ENCODE data around the gene ARL8B.

DNA sequence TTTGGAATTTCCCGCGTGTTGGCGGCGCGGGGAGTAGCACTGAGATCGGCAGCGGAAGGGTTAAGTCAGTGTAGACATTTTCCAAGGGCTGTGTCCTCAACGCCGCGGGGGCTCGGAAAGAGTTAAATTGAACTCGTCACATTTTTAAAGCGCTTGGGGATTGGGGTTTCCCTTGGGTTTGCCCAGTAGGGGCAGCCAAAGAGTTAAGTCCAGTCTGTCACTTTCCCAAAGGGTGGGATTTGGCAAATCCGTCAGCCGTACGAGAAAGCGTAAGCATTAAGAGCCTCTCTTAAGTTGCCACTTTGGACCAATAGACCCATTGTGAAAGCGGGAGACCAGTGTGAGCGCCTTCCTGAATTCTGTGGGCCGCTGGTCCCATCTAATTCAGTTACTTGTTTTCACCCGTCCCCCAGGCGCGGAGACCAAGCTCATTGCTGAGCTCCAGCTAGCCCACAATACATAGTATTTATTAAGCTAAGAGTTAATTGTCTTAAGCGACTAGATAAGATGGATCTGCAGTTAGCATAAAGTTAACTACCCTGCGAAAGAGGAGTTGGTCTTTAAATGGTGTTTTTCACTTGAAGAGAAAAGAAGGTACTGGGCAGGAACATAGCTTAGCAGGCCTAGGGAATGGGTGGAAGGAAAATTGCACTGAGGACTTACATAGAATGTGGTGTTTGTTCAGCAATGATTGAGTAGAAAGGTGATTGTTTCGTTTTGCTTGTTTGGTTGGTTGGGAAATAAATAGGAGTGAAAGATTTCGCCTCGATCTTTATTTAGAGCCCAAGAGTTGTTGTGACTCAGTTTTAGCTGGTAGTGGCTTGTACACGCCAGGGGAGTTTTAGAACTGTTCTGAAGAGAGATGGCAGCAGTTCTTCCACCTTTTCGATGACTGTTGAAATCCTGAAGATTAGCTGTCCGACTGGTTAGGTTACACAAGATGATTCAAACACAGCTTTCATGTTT lies 932 bp downstream of the ARL8B start:
- no peak for TF ChIP-seq POLR2A (IDR thresholded peaks at IDR 0.05)
- TF ChIP-seq, protein P1, sequence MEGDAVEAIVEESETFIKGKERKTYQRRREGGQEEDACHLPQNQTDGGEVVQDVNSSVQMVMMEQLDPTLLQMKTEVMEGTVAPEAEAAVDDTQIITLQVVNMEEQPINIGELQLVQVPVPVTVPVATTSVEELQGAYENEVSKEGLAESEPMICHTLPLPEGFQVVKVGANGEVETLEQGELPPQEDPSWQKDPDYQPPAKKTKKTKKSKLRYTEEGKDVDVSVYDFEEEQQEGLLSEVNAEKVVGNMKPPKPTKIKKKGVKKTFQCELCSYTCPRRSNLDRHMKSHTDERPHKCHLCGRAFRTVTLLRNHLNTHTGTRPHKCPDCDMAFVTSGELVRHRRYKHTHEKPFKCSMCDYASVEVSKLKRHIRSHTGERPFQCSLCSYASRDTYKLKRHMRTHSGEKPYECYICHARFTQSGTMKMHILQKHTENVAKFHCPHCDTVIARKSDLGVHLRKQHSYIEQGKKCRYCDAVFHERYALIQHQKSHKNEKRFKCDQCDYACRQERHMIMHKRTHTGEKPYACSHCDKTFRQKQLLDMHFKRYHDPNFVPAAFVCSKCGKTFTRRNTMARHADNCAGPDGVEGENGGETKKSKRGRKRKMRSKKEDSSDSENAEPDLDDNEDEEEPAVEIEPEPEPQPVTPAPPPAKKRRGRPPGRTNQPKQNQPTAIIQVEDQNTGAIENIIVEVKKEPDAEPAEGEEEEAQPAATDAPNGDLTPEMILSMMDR (IDR thresholded peaks at IDR 0.05), result no peak
- peak in 1 of 3 donors; percentile 9 for TF ChIP-seq POLR2AphosphoS5 (IDR thresholded peaks at IDR 0.05)

All from breast epithelium (tissue), 3 donors.